ENCODE data around the gene TENM4.

DNA sequence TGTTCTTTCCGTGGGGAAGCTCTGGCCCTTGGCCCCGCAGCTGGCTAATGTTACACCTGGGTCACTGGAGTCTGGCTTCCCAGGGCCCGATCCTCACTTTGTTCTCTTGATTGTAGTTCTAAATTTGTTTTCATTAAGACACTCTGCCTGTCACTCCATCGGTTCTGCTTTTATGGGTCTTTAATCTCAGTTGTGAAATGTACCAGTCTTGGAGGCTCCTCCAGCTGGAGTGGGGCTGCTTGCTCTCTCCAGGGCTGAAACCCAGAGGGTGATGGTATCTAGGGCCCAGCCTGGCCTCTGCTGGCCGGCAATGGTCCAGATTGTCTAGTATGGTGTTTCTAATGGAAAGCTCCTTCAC is 352.9 kb downstream of the TENM4 start:
- TF ChIP-seq ATF1 (CRISPR knock-in tag; IDR thresholded peaks at IDR 0.05) (no peak), PREB (CRISPR knock-in tag; IDR thresholded peaks at IDR 0.05; ENCODE audit: borderline replicate concordance) (no peak), SMAD4 (CRISPR knock-in tag; IDR thresholded peaks at IDR 0.05) (no peak)

All from WTC11 (cell line).